Heart right ventricle (tissue), 16 donors: ENCODE measurements around the gene GRB10. TPM values are rescaled to one million over a fixed set of nuclear protein-coding genes. Genes with fewer than 3 reads are reported as not detected.

Experiments
- ATAC-seq, 8 donors: fragments of 200-7000 bp; cut with Tn5 transposase; one replicate each; pipeline ENCODE4 v1.9.1; 2020; ENCODE audit warnings: mild to moderate bottlenecking in 8 of 8, moderate library complexity in 8 of 8, moderate number of reproducible peaks in 1 of 8
- DNase-seq, 2 donors: peaks; one replicate each; pipeline ENCODE4 v3.0.0-alpha.2; 2020
- H3K27ac ChIP-seq, 10 donors: fragments of 200-600 bp; sonication (generic) in 2 of 10; one replicate each; pipeline versions ENCODE4 v1.5.0 to v1.8.0; 2020 to 2022; ENCODE audit warnings: mild to moderate bottlenecking in 3 of 10
- H3K27me3 ChIP-seq, 7 donors: fragments of 200-600 bp; one replicate each; pipeline ENCODE4 v1.8.0; 2021 to 2022; ENCODE audit warnings: mild to moderate bottlenecking in 2 of 7
- H3K36me3 ChIP-seq, 9 donors: fragments of 200-600 bp; sonication (generic) in 1 of 9; one replicate each; pipeline versions ENCODE4 v1.5.0 to v1.8.0; 2020 to 2022; ENCODE audit warnings: mild to moderate bottlenecking in 2 of 9
- H3K4me1 ChIP-seq, 9 donors: fragments of 200-600 bp; sonication (generic) in 1 of 9; one replicate each; pipeline versions ENCODE4 v1.5.0 to v1.8.0; 2020 to 2022; ENCODE audit warnings: mild to moderate bottlenecking in 4 of 9
- H3K4me3 ChIP-seq, 10 donors: fragments of 200-600 bp; sonication (generic) in 2 of 10; one replicate each; pipeline versions ENCODE4 v1.5.0 to v1.8.0; 2020 to 2022; ENCODE audit warnings: mild to moderate bottlenecking in 7 of 10, moderate library complexity in 2 of 10
- H3K9me3 ChIP-seq, 11 donors: fragments of 200-600 bp in 10 of 11; sonication (generic) in 2 of 11; one replicate each; pipeline versions ENCODE4 v1.5.0 to v1.8.0; 2013 to 2022; ENCODE audit warnings: mild to moderate bottlenecking in 2 of 11, control low read depth in 1 of 11, moderate library complexity in 1 of 11
- WGBS, 2 donors: extraction: QIAGEN DNeasy Blood & Tissue Kit; methylation state at CpG; one replicate each; pipeline ENCODE4 v1.1.7; 2013; ENCODE audit warnings: inconsistent platforms in 1 of 2; 5-methylcytosine and 5-hydroxymethylcytosine counted together
- intact Hi-C, 10 donors: fragments of 100-400 bp; cut with DNase I; formaldehyde crosslinking; loops; one replicate each; pipeline versions ENCODE4 v1.11.1 to v1.14.2; 2022
- polyA plus RNA-seq, 2 donors: library from polyadenylated mRNA; stranded (reverse); fragments of 200-250 nt; gene quantifications; one replicate each; pipeline ENCODE4 v1.2.3, GENCODE V29; 2013
- total RNA-seq, 10 donors: library from RNA; stranded (reverse); fragmentation: NEBNext Ultra II Directional in 3 of 10; extraction: Animal tissue kit (Norgen Biotek cat#: 25700) in 3 of 10; gene quantifications; one replicate each; pipeline versions ENCODE4 v1.2.1 to v1.2.4, GENCODE V29; 2021 to 2023
- TF ChIP-seq, protein P1 (sequence below), 9 donors: fragments of 200-600 bp; sonication (generic) in 2 of 9; IDR thresholded peaks; one replicate each; pipeline versions ENCODE4 v1.5.0 to v1.8.0; 2021 to 2022; ENCODE audit warnings: antibody characterized with exemption in 9 of 9, mild to moderate bottlenecking in 5 of 9, moderate library complexity in 1 of 9
- donor health status: Arrhythmogenic right ventricular cardiomyopathy.
- donor health status: ischemic (EF 13 %, LVEDD 7.1; RV severe dilation, severe dysfunction).
- donor health status: healthy with polysubstance abuse.
- donor health status: DM: no; HTN: yes; CAD: no.
- donor health status: DM: no; HTN: no; CAD: no.
- donor health status: ischemic (EF 25% LVEDD 6.9; RV normal size, moderate dysfunction).
- donor health status: ischemic (EF 25% LVEDD 5.7; RV mildly dilated, moderate dysfunction).
- donor health status: healthy.
- donor health status: DM: yes; HTN: yes; CAD: no.
- donor health status: Ischemic cardiomyopathy.
- donor health status: ischemic (EF 35%, LVEDD 5.7; RV mildly dilated, moderate dysfunction).
- donor health status: nonischemic (EF 11% LVEDD 7.7; RV severe dilation, severe dysfunction).
- donor health status: DM: yes; HTN: yes; CAD: no.
- donor health status: PGD.
- donor health status: ischemic (EF 29% LVEDD 5.4; RV normal size, mild dysfunction).
- donor health status: nonischemic (EF 23%, LVEDD 6.1; RV moderate dilation, normal function).

Gene GRB10
- total and polyA plus RNA-seq, 12 donors: 13.2 to 48.7 (median 29.6) TPM

DNA sequence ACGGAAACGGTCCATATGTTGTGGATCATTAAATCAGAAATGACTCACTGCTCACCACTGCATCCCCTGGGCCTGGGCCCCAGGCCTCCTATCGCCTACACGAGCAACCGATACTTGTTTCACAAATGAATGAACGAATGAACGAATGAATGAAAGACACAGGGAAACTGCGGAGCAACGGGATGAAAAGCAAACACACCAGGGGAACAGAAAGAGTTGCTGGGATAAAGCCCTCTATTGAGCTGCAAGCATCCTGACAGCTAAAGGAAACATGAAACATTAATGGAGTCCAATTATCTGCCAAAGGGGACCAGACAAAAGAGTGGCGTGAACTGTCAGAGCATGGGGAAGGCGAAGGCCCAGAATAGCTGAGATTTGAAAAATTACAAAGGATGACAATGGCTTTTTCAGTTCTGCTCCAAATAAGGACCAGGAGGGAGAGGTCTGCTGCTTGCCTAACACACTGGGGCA, 92.1 kb downstream of the GRB10 start:
- H3K27me3 ChIP-seq: no peaks in the 10 kb centered on the region
- TF ChIP-seq, protein P1, sequence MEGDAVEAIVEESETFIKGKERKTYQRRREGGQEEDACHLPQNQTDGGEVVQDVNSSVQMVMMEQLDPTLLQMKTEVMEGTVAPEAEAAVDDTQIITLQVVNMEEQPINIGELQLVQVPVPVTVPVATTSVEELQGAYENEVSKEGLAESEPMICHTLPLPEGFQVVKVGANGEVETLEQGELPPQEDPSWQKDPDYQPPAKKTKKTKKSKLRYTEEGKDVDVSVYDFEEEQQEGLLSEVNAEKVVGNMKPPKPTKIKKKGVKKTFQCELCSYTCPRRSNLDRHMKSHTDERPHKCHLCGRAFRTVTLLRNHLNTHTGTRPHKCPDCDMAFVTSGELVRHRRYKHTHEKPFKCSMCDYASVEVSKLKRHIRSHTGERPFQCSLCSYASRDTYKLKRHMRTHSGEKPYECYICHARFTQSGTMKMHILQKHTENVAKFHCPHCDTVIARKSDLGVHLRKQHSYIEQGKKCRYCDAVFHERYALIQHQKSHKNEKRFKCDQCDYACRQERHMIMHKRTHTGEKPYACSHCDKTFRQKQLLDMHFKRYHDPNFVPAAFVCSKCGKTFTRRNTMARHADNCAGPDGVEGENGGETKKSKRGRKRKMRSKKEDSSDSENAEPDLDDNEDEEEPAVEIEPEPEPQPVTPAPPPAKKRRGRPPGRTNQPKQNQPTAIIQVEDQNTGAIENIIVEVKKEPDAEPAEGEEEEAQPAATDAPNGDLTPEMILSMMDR (IDR thresholded peaks at IDR 0.05): no peak
- peaks cover 0 to 44% (median 0%) of the 10 kb centered on the region in 9 donors for H3K36me3 ChIP-seq
- intact Hi-C loops: loop anchor here in 1 of 10 donors (5.0 kb wide), 1 partner anchor 48 kb away; no protein-coding TSS in a partner anchor
- no peak for ATAC-seq
- no peak for DNase-seq
- 68 to 75% methylated on average over 11 of the region's 11 CpGs for WGBS, 2 donors
- peaks cover 4 to 71% (median 50%) of the 10 kb centered on the region in 9 donors for H3K4me1 ChIP-seq
- no peak overlapping the region for H3K27ac ChIP-seq
- H3K4me3 ChIP-seq: no peak overlapping the region
- no peaks in the 10 kb centered on the region for H3K9me3 ChIP-seq

DNA sequence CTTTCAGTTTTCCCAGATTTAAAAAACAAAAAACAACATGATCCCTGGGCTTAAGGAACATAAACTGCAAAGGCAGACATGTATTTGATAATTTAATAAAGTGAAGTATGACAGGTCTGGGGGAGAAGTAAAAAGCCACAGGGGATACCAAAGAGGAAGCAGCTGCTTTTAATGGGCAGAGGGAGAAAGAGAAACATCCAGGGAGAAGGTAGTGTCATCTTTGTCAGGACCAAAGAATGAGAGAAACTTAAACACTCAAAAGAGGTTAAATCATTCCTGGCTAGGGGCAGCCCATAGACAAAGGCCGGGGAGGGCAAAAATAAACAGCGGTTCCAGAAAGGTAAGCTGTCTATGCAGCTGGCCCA, 94.5 kb downstream of the GRB10 start:
- intact Hi-C loops: loop anchor here in 4 of 10 donors (5.0 to 10.0 kb wide), 4 partner anchors 377 to 467 kb away; no protein-coding TSS in a partner anchor
- H3K36me3 ChIP-seq: peaks cover 0 to 33% (median 0%) of the 10 kb centered on the region in 9 donors
- H3K4me3 ChIP-seq: no peak overlapping the region
- DNase-seq (no peak), ATAC-seq (no peak)
- H3K9me3 ChIP-seq: no peaks in the 10 kb centered on the region
- WGBS, 2 donors: 85% methylated on average over 2 of the region's 2 CpGs
- TF ChIP-seq, protein P1 (IDR thresholded peaks at IDR 0.05): no peak
- peaks cover 7 to 69% (median 43%) of the 10 kb centered on the region in 9 donors for H3K4me1 ChIP-seq
- H3K27me3 ChIP-seq: no peaks in the 10 kb centered on the region
- H3K27ac ChIP-seq: peak overlapping the region in 2 of 10 donors; percentile 19 to 38

DNA sequence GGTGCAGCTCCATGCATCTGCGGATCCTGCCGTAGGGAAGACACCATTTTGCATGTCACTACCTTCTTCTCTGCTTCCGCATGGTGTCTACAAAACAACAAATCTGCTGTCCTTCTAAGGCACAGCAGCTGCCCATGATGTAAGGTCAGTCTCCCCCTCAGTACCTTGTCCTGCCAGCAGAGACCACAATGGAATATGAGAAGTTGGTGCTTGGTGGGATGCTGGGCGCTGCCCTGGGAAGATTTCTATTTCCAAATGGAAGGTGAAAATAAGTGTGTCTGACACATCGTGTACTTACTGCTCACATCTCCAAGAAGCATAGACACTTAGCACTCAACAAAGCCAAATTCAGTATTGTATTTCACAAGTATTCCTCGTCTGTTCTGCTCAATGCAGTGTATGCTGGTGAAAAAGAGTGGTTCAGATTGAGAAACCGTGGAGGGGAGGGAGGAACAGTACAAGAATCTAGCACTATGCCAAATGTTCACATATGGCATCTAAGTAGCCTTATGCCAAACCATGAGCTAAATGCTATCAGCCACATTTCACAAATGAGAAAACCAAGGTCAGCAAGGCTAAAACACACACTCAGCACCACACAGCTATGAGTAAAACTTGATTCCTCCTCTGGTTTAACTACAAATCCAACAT, 95.0 kb downstream of the GRB10 start:
- DNase-seq: no peak
- TF ChIP-seq, protein P1 (IDR thresholded peaks at IDR 0.05): no peak
- peaks cover 0 to 33% (median 0%) of the 10 kb centered on the region in 9 donors for H3K36me3 ChIP-seq
- intact Hi-C loops: loop anchor here in 4 of 10 donors (5.0 to 10.0 kb wide), 4 partner anchors 377 to 467 kb away; no protein-coding TSS in a partner anchor
- H3K27me3 ChIP-seq: no peaks in the 10 kb centered on the region
- no peak overlapping the region for H3K4me3 ChIP-seq
- 83 to 84% methylated on average over 7 of the region's 7 CpGs for WGBS, 2 donors
- peak overlapping the region in 3 of 10 donors; percentile 13 to 38 (median 19) for H3K27ac ChIP-seq
- no peaks in the 10 kb centered on the region for H3K9me3 ChIP-seq
- peak in 5 of 8 donors; percentile 21 to 70 (median 61) for ATAC-seq
- peaks cover 7 to 64% (median 40%) of the 10 kb centered on the region in 9 donors for H3K4me1 ChIP-seq

DNA sequence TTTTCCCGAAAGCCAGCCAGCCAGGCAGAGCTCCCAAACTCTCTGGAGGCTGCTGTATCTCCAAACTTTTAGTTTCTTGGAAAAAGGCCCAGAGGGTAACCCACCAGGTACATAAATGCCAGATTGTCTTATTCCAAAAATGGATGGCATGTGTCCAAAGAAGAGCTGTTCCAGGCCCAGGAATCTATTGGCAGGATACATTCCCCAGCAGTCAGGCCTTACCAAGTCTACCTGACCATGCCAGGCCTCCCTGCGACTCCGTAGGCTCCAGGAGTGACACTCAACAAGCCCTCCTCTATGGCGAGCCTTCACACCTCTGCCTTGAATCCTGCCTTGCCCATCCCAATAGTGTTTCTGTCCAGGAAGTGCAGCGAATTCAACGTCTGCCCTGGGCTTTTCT, 95.6 kb downstream of the GRB10 start:
- 90 to 91% methylated on average over 6 of the region's 6 CpGs for WGBS, 2 donors
- TF ChIP-seq, protein P1 (IDR thresholded peaks at IDR 0.05): no peak
- no peak overlapping the region for H3K4me3 ChIP-seq
- H3K4me1 ChIP-seq: peaks cover 7 to 65% (median 43%) of the 10 kb centered on the region in 9 donors
- DNase-seq (no peak), ATAC-seq (no peak)
- peak overlapping the region in 1 of 10 donors; percentile 13 for H3K27ac ChIP-seq
- no peaks in the 10 kb centered on the region for H3K27me3 ChIP-seq
- H3K9me3 ChIP-seq: no peaks in the 10 kb centered on the region
- peaks cover 0 to 33% (median 0%) of the 10 kb centered on the region in 9 donors for H3K36me3 ChIP-seq
- intact Hi-C loops: loop anchor here in 4 of 10 donors (5.0 to 10.0 kb wide), 4 partner anchors 378 to 468 kb away; no protein-coding TSS in a partner anchor
